SU-DHL-6 (cell line): ENCODE data around the gene RELN.

Source experiments
- H2AFZ ChIP-seq: fragments of 200-600 bp; sonication (generic); 2 replicates; pipeline ENCODE4 v1.6.1; 2014; ENCODE audit warnings: low read depth, mild to moderate bottlenecking, moderate library complexity, mixed read lengths, antibody characterized with exemption, low read length; ENCODE audit not compliant: severe bottlenecking
- H3F3A ChIP-seq: fragments of 200-600 bp; shearing (Covaris generic); 2 replicates; pipeline ENCODE4 v1.6.0; 2016; ENCODE audit warnings: antibody characterized with exemption, mild to moderate bottlenecking; ENCODE audit not compliant: insufficient read depth
- H3K27ac ChIP-seq: fragments of 200-600 bp; sonication (generic); 2 replicates; pipeline ENCODE4 v1.5.1; 2016; ENCODE audit warnings: low read depth, mild to moderate bottlenecking, low read length, moderate library complexity, mixed read lengths
- H3K27me3 ChIP-seq: fragments of 200-600 bp; sonication (generic), shearing (Covaris generic); 2 replicates; pipeline ENCODE4 v1.6.0; 2014; ENCODE audit warnings: mild to moderate bottlenecking, low read length
- H3K36me3 ChIP-seq: fragments of 200-600 bp; sonication (generic); 2 replicates; pipeline ENCODE4 v1.6.1; 2014; ENCODE audit warnings: mild to moderate bottlenecking, low read length, mixed read lengths
- H3K4me2 ChIP-seq: fragments of 300-600, 200-600 bp; shearing (Covaris generic), sonication (generic); 2 replicates; pipeline ENCODE4 v1.6.0; 2014; ENCODE audit warnings: low read length, low read depth, mild to moderate bottlenecking; ENCODE audit not compliant: poor library complexity, severe bottlenecking
- H3K4me3 ChIP-seq: fragments of 200-600 bp; sonication (generic); 2 replicates; pipeline ENCODE4 v1.5.1; 2014; ENCODE audit warnings: antibody characterized with exemption, low read length, mild to moderate bottlenecking, mixed read lengths; ENCODE audit not compliant: insufficient read depth, poor library complexity, severe bottlenecking
- H3K79me2 ChIP-seq: fragments of 200-600 bp; sonication (generic); 2 replicates; pipeline ENCODE4 v1.6.1; 2014; ENCODE audit warnings: mild to moderate bottlenecking, low read length, moderate library complexity; ENCODE audit not compliant: insufficient read depth
- H3K9ac ChIP-seq: fragments of 200-600 bp; sonication (generic); 2 replicates; pipeline ENCODE4 v1.7.0; 2014; ENCODE audit warnings: mild to moderate bottlenecking, low read length
- H3K9me2 ChIP-seq: fragments of 200-600 bp; sonication (generic); replicated peaks from 2 replicates; pipeline ENCODE4 v1.6.1; 2014; ENCODE audit warnings: low read length; ENCODE audit not compliant: insufficient read depth
- H3K9me3 ChIP-seq: fragments of 200-600 bp; sonication (generic); 2 replicates; pipeline ENCODE4 v1.6.1; 2014; ENCODE audit warnings: low read length, mixed read lengths; ENCODE audit not compliant: insufficient read depth
- H4K20me1 ChIP-seq: fragments of 200-600 bp; sonication (generic); 2 replicates; pipeline ENCODE4 v1.6.1; 2014; ENCODE audit warnings: low read depth, mild to moderate bottlenecking, antibody characterized with exemption, low read length, moderate library complexity, mixed read lengths
- EZH2phosphoT487 ChIP-seq: fragments of 200-600 bp; sonication (generic), shearing (Covaris generic); conservative IDR thresholded peaks from 2 replicates; pipeline ENCODE4 v1.6.1; 2018; ENCODE audit warnings: mild to moderate bottlenecking, antibody characterized with exemption, low read length, moderate library complexity, mixed read lengths
- TF ChIP-seq, protein P1 (sequence below): fragments of 200-600 bp; sonication (generic); IDR thresholded peaks from one replicate; pipeline ENCODE4 v1.5.1; 2017; ENCODE audit warnings: antibody characterized with exemption, mild to moderate bottlenecking, low read length, moderate library complexity; ENCODE audit not compliant: insufficient read depth, poor library complexity, severe bottlenecking

Gene RELN

DNA sequence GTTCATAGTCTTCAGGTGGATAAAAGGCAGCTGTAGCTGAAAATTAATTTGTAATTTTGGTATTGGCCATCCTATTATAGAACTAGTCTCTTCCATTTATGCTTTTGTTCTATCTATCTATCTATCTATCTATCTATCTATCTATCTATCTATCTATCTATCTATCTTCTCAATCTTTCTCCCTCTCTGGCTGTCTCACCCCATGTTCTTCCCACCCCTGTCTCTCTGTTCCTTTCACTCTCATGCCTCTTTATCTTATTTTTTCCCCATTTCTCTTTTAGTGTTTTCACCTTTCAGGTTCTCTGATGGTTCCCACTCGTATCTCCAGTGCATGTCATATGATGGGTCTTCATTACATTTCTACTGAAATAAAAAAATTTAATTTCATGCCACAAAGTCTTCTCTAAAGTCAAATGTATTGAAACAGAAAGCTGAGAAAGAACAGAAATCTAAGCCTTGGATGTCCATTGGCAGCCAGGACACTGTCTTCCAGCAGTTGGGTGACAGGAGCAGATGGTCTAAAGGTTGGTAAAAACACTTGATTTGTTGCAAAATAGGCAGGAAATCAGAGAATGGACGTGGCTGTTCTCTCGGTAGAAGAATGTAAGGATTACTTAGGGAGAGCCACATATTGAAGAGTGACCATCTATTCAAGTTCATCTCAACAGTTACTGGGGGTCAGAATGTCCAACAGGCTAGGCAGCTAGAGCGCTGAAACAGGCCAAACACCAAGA lies 127.0 kb downstream of the RELN start:
- Histone ChIP-seq H3K9me3 (no peaks in the 10 kb centered on the region), H3K36me3 (no peaks in the 10 kb centered on the region), H3K79me2 (no peaks in the 10 kb centered on the region), H3K27ac (no peak overlapping the region), H4K20me1 (no peaks in the 10 kb centered on the region), H3F3A (no peaks in the 10 kb centered on the region), H3K9ac (no peak overlapping the region), H2AFZ (no peak overlapping the region), H3K9me2 (0 out of 2 replicates have a peak, but pooled peaks cover 3% of the 10 kb centered on the region), H3K27me3 (no peaks in the 10 kb centered on the region), H3K4me2 (no peak overlapping the region), H3K4me3 (no peak overlapping the region)
- no peak for TF ChIP-seq EZH2phosphoT487
- TF ChIP-seq, protein P1, sequence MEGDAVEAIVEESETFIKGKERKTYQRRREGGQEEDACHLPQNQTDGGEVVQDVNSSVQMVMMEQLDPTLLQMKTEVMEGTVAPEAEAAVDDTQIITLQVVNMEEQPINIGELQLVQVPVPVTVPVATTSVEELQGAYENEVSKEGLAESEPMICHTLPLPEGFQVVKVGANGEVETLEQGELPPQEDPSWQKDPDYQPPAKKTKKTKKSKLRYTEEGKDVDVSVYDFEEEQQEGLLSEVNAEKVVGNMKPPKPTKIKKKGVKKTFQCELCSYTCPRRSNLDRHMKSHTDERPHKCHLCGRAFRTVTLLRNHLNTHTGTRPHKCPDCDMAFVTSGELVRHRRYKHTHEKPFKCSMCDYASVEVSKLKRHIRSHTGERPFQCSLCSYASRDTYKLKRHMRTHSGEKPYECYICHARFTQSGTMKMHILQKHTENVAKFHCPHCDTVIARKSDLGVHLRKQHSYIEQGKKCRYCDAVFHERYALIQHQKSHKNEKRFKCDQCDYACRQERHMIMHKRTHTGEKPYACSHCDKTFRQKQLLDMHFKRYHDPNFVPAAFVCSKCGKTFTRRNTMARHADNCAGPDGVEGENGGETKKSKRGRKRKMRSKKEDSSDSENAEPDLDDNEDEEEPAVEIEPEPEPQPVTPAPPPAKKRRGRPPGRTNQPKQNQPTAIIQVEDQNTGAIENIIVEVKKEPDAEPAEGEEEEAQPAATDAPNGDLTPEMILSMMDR = no peak

DNA sequence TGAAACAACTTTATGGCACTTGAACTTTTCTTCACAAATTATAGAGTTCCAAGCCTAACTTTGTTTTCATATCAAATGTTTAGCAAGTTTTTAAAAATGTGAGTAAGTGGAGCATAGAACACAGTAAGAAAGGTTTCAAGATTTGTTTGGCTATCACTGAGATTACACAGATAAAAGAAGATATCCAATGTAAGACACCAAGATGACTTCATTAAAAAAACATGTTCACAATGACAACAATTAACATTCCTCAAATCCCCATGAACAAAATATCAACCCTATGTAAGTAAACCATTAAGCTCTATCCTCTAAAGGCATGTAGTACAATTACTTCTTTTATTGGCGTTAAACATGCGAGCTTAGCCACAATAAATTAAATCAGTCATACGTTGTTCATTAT lies 129.7 kb downstream of the RELN start:
- no peak for TF ChIP-seq EZH2phosphoT487
- TF ChIP-seq, protein P1 = no peak
- Histone ChIP-seq H3K9ac (no peak overlapping the region), H4K20me1 (no peaks in the 10 kb centered on the region), H3K36me3 (no peaks in the 10 kb centered on the region), H3K9me2 (0 out of 2 replicates have a peak, but pooled peaks cover 3% of the 10 kb centered on the region), H3K79me2 (no peaks in the 10 kb centered on the region), H3K9me3 (no peaks in the 10 kb centered on the region), H3K27me3 (no peaks in the 10 kb centered on the region), H3K27ac (no peak overlapping the region), H3F3A (no peaks in the 10 kb centered on the region), H3K4me3 (no peak overlapping the region), H2AFZ (no peak overlapping the region), H3K4me2 (no peak overlapping the region)

DNA sequence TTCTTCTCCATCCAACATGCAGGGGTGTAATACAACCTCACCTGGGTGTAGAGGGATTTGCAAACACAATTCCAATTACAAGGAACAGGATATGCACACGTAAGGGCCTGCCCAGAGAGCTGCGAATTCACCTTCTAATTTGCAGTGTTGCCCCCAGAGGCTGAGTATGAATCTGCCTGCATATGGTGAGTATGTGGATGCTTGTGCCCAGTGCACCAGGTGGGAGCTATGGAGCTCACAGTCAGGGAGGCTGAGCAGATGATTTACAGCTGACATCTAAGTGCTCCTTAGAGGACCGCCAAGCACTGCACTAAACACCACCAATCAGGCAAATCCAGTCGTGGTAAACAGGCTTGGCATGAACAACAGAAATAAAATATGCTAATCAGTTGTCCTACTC lies 132.0 kb downstream of the RELN start:
- Histone ChIP-seq H2AFZ (no peak overlapping the region), H3K79me2 (no peaks in the 10 kb centered on the region), H3K9ac (no peak overlapping the region), H3F3A (no peaks in the 10 kb centered on the region), H3K4me3 (no peak overlapping the region), H3K27me3 (no peaks in the 10 kb centered on the region), H3K36me3 (no peaks in the 10 kb centered on the region), H3K9me3 (no peaks in the 10 kb centered on the region), H3K4me2 (no peak overlapping the region), H3K9me2 (no peaks in the 10 kb centered on the region), H4K20me1 (no peaks in the 10 kb centered on the region), H3K27ac (no peak overlapping the region)
- no peak for TF ChIP-seq EZH2phosphoT487
- TF ChIP-seq, protein P1 = no peak
